ENCODE results near the gene ARHGAP28.

ARHGAP28 gene

GRCh38 chr18:6782861-6783260 is 53.3 kb downstream of the ARHGAP28 start:
- Histone ChIP-seq H3K27ac (replicated peaks) (no peak overlapping the region), H3K27me3 (ENCODE audit: insufficient read depth, poor library complexity, severe bottlenecking) (no peaks in the 10 kb centered on the region), H3K4me3 (replicated peaks; ENCODE audit: insufficient read depth, low read length) (no peak overlapping the region)
- no peak for DNase-seq (ENCODE audit: low read depth in 1 of 2, low spot score in 1 of 2)
- TF ChIP-seq GABPA (IDR thresholded peaks at IDR 0.05; ENCODE audit: low read depth) = no peak
- TF ChIP-seq SPI1 (IDR thresholded peaks at IDR 0.05; ENCODE audit: borderline replicate concordance, low read depth) = no peak
- TF ChIP-seq REST (IDR thresholded peaks at IDR 0.05; ENCODE audit: insufficient replicate concordance, low read depth) = no peak
- no peak for TF ChIP-seq CTCF (IDR thresholded peaks at IDR 0.05; ENCODE audit: insufficient read depth, low read length)
- no peak for TF ChIP-seq POLR2AphosphoS5 (IDR thresholded peaks at IDR 0.05; ENCODE audit: low read depth)

GRCh38 chr18:6784046-6784445 is 54.5 kb downstream of the ARHGAP28 start:
- TF ChIP-seq GABPA (IDR thresholded peaks at IDR 0.05; ENCODE audit: low read depth) = no peak
- TF ChIP-seq SPI1 (IDR thresholded peaks at IDR 0.05; ENCODE audit: borderline replicate concordance, low read depth) = no peak
- Histone ChIP-seq H3K27me3 (ENCODE audit: insufficient read depth, poor library complexity, severe bottlenecking) (no peaks in the 10 kb centered on the region), H3K27ac (replicated peaks) (no peak overlapping the region), H3K4me3 (replicated peaks; ENCODE audit: insufficient read depth, low read length) (no peak overlapping the region)
- no peak for DNase-seq (ENCODE audit: low read depth in 1 of 2, low spot score in 1 of 2)

GRCh38 chr18:6785001-6785400 is 55.5 kb downstream of the ARHGAP28 start:
- Histone ChIP-seq H3K27me3 (ENCODE audit: insufficient read depth, poor library complexity, severe bottlenecking) (no peaks in the 10 kb centered on the region), H3K4me3 (replicated peaks; ENCODE audit: insufficient read depth, low read length) (no peak overlapping the region), H3K27ac (replicated peaks) (no peak overlapping the region)
- no peak for TF ChIP-seq POLR2AphosphoS5 (IDR thresholded peaks at IDR 0.05; ENCODE audit: low read depth)
- no peak for DNase-seq (ENCODE audit: low read depth in 1 of 2, low spot score in 1 of 2)

- DNase-seq (ENCODE audit: low read depth in 1 of 2, low spot score in 1 of 2) = no peak
- H3K4me3 ChIP-seq (replicated peaks; ENCODE audit: insufficient read depth, low read length) = no peak overlapping the region
- TF ChIP-seq REST (IDR thresholded peaks at IDR 0.05; ENCODE audit: insufficient replicate concordance, low read depth) (no peak), CTCF (IDR thresholded peaks at IDR 0.05; ENCODE audit: insufficient read depth, low read length) (no peak), POLR2AphosphoS5 (IDR thresholded peaks at IDR 0.05; ENCODE audit: low read depth) (no peak), GABPA (IDR thresholded peaks at IDR 0.05; ENCODE audit: low read depth) (no peak), SPI1 (IDR thresholded peaks at IDR 0.05; ENCODE audit: borderline replicate concordance, low read depth) (no peak)
- H3K27ac ChIP-seq (replicated peaks) = no peak overlapping the region
- no peaks in the 10 kb centered on the region for H3K27me3 ChIP-seq (ENCODE audit: insufficient read depth, poor library complexity, severe bottlenecking)
These were observed 55.9 kb downstream of the ARHGAP28 start for GRCh38 chr18:6785411-6785810.

- H3K27me3 ChIP-seq (ENCODE audit: insufficient read depth, poor library complexity, severe bottlenecking) = no peaks in the 10 kb centered on the region
- H3K4me3 ChIP-seq (replicated peaks; ENCODE audit: insufficient read depth, low read length) = no peak overlapping the region
- DNase-seq (ENCODE audit: low read depth in 1 of 2, low spot score in 1 of 2) = no peak
- TF ChIP-seq SPI1 (IDR thresholded peaks at IDR 0.05; ENCODE audit: borderline replicate concordance, low read depth) = no peak
- no peak for TF ChIP-seq REST (IDR thresholded peaks at IDR 0.05; ENCODE audit: insufficient replicate concordance, low read depth)
- no peak for TF ChIP-seq POLR2AphosphoS5 (IDR thresholded peaks at IDR 0.05; ENCODE audit: low read depth)
- no peak for TF ChIP-seq GABPA (IDR thresholded peaks at IDR 0.05; ENCODE audit: low read depth)
- no peak for TF ChIP-seq CTCF (IDR thresholded peaks at IDR 0.05; ENCODE audit: insufficient read depth, low read length)
- H3K27ac ChIP-seq (replicated peaks) = no peak overlapping the region
These were observed 62.9 kb downstream of the ARHGAP28 start for GRCh38 chr18:6792391-6792790.
